ENCODE data around the gene TSPAN17.

The TSPAN17 gene

GRCh38 chr5:176642675-176643490 is 4.4 kb upstream of the TSPAN17 start:
- no peak for DNase-seq (ENCODE audit: low spot score)

GRCh38 chr5:176643491-176644219 is 3.6 kb upstream of the TSPAN17 start:
- no peak for DNase-seq (ENCODE audit: low spot score)

- no peak for DNase-seq (ENCODE audit: low spot score)
Observed at GRCh38 chr5:176644294-176644693, 3.0 kb upstream of the TSPAN17 start.

GRCh38 chr5:176644878-176645670 is 2.2 kb upstream of the TSPAN17 start:
- peak; percentile 9 for DNase-seq (ENCODE audit: low spot score)

- peak; percentile 10 for DNase-seq (ENCODE audit: low spot score)
Observed at GRCh38 chr5:176646049-176646706, 1.1 kb upstream of the TSPAN17 start.

- DNase-seq (ENCODE audit: low spot score) = no peak
Observed at GRCh38 chr5:176646707-176647029, 616 bp upstream of the TSPAN17 start.

GRCh38 chr5:176647843-176648473 is 674 bp downstream of the TSPAN17 start:
- DNase-seq (ENCODE audit: low spot score) = peak; percentile 77

GRCh38 chr5:176648474-176649194 is 1.4 kb downstream of the TSPAN17 start:
- DNase-seq (ENCODE audit: low spot score) = peak; percentile 68

- DNase-seq (ENCODE audit: low spot score) = peak; percentile 21
Observed at GRCh38 chr5:176650354-176650884, 3.1 kb downstream of the TSPAN17 start.

GRCh38 chr5:176651472-176651980 is 4.2 kb downstream of the TSPAN17 start:
- DNase-seq (ENCODE audit: low spot score) = no peak

GRCh38 chr5:176652136-176652535 is 4.9 kb downstream of the TSPAN17 start:
- DNase-seq (ENCODE audit: low spot score) = no peak

GRCh38 chr5:176653401-176654385 is 6.4 kb downstream of the TSPAN17 start:
- DNase-seq (ENCODE audit: low spot score) = no peak

GRCh38 chr5:176654856-176655255 is 7.6 kb downstream of the TSPAN17 start:
- no peak for DNase-seq (ENCODE audit: low spot score)

- no peak for DNase-seq (ENCODE audit: low spot score)
Observed at GRCh38 chr5:176656467-176656990, 9.2 kb downstream of the TSPAN17 start.

- DNase-seq (ENCODE audit: low spot score) = peak; percentile 63
Observed at GRCh38 chr5:176658007-176658599, 10.8 kb downstream of the TSPAN17 start.

- no peak for DNase-seq (ENCODE audit: low spot score)
Observed at GRCh38 chr5:176658817-176659511, 11.7 kb downstream of the TSPAN17 start.

- no peak for DNase-seq (ENCODE audit: low spot score)
Observed at GRCh38 chr5:176659512-176659839, 12.2 kb downstream of the TSPAN17 start.

GRCh38 chr5:176659860-176660461 is 12.7 kb downstream of the TSPAN17 start:
- DNase-seq (ENCODE audit: low spot score) = no peak

All from hematopoietic multipotent progenitor cell treated with erythropoietin and hydrocortisone succinate and interleukin-3 and kit ligand, for 17 days (in vitro differentiated cells).